Eye (tissue), 1 donor: ENCODE data around the gene FOXD4L6.
"Not testable (repeated sequence)": the region's sequence is repeated elsewhere in the genome, so short reads cannot be mapped to it uniquely, and the experiment has no call there.

Experiments
- DNase-seq: peaks from one replicate; pipeline ENCODE4 v3.0.0-alpha.2; 2015

FOXD4L6 gene

DNA sequence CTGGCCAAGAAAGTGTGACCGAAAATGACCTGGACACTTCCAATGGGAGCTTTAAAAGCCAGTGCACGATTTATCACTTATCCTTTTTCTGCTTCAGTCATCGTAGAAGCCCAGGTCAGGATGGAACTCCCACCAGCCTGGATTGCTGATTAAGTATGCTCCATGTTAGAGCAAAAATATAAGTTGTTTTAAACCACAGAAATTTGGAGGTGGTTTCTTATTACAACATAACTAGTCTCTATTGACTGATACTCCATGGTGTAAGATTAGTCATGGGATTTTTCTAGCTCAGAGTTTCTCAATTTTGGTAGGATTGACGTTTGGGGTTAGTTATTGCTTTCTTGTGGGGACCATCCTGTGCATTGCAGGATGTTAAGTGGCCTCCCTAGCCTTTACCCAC lies 29.7 kb downstream of the FOXD4L6 start:
- not testable (repeated sequence) for DNase-seq

DNA sequence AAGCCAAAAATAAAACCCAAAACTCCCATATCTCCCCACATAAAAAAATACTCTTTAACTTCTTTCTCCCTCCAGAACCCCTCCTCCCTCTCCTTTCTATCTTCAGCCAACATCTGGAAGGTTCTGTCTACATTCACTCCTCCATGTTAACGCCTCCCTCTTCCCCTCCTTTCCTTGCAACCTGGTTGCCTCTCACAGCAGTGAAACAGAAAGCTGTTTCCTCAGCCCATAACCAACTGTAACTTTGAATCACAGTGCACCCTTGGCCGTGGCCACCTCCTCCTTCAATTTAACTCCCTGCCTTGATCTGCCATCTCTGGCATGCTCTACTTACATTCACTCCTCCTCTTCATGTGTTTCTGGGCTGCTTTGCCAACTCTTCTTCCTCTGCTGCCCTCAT lies 33.4 kb downstream of the FOXD4L6 start:
- DNase-seq = not testable (repeated sequence)

DNA sequence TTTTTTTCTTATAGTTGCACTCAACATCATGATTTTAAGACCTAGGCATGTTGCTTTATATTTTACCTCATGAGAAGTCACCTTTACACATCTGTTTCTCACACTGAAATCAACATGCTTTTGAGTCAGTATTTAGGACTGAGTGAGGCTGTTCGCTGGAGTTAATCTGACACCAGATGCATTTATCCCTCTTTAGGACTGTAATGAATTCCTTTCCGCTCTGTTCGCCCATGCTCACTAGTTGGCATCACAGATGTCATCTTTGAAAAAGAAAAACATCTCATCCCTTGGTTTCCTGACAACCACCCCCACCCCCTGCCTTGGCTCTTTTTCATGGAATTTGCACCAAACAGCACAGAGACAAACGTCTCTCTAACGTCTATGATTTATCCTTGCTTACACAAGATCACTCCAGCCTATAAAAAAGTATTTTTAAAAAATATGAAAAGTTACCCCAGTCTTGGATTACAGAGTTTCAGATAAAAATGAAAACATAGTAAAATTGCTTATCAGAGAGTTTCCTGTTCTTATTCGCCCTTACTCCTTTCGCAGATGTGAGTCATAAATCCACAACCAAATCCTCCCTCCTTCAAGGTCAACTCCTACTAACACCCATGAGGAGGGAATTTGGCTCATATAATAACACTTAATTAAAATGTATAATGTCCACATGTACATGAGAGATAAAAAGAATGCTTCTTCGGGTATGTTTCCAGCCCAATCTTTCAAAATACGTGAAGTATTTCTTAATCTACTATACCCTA lies 34.3 kb downstream of the FOXD4L6 start:
- DNase-seq = peak; percentile 35

- not testable (repeated sequence) for DNase-seq
Observed at GRCh38 chr9:41090922-41091321, 37.6 kb downstream of the FOXD4L6 start.

DNA sequence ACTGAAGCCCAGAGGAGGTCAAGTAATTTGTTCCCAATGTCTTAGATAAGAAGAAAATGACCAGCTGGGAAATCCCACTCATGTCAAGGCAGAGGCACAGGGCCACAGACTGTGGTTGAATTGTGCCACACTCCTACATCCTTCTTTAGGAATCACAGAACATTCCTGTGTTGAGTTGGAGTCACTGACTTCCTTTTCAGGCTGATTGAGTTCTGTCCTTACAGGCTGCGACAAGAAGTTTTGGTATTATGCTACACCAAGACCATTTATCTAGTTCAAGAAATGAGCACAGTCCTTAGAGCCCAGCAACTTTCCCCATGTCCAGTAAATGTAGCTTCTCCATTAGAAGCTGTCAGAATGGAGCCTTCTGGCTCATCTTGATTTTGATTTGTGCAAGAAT lies 38.1 kb downstream of the FOXD4L6 start:
- DNase-seq = not testable (repeated sequence)

DNA sequence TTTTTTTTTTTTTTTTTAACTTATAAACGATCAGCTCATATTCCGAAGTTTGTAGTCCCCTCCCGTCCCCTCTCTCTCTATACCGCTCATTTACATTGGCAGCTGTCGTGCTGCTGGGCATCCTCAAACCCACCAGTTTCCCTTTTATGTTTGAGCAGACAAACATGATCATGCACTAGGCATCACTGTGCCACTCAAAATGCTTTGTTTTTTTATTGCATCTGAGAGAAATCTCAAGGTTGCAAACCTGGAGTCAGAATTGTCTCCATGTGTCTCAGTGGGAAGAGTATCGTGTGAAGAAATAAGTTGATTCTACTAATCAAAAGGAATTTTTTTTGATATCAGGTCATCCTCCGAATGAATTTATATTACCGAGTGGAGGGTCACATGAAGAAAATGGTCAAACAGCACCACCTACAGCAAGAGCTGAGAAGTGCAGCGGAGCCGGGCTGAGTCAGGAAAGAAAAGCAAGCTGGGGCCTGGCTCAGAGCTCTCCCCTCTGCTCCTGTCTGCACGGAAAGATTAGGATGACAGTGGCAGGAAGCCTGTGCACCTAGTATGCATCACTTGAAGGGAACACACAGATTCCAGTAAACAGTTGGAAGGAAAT lies 39.9 kb downstream of the FOXD4L6 start:
- not testable (repeated sequence) for DNase-seq

DNA sequence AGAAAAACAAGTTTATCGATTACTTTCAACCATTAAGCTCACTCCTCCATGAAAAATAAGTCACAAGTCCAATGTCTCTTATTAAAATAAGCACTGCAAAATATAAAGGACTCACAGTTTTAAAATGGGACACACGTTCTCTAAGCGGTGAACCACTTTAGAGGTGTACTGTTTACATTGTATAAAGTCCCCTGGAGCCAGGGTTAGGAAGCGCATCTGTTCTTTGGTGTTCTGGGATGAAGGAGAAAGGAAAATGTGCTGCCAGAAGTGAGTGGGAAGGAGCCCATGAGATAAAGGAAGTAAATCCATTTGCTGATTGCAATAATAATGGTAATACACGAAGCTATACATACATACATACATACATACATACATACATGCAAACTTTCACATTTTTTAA lies 40.6 kb downstream of the FOXD4L6 start:
- DNase-seq = not testable (repeated sequence)

- not testable (repeated sequence) for DNase-seq
Observed at GRCh38 chr9:41087157-41087780, 41.2 kb downstream of the FOXD4L6 start.

DNA sequence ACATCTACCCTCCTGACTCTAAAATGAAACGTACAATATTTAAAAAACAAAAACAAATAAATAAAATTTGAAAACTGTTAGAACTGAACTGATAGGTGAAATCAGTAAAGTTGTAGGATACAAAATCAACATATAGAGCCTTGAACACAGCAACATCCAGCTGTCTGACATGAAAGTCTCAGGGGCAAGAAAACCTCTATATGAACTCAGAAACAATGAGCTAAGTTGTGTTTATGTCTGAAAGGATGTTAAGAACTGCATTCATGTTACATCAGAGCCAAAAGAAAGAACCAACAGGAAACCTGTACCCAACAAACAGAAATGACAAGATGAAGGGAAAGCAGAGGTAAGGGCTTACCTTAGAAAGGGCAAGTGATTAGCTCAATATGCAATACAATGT lies 41.8 kb downstream of the FOXD4L6 start:
- not testable (repeated sequence) for DNase-seq

GRCh38 chr9:41086215-41086614 lies 42.3 kb downstream of the FOXD4L6 start:
- DNase-seq = not testable (repeated sequence)

DNA sequence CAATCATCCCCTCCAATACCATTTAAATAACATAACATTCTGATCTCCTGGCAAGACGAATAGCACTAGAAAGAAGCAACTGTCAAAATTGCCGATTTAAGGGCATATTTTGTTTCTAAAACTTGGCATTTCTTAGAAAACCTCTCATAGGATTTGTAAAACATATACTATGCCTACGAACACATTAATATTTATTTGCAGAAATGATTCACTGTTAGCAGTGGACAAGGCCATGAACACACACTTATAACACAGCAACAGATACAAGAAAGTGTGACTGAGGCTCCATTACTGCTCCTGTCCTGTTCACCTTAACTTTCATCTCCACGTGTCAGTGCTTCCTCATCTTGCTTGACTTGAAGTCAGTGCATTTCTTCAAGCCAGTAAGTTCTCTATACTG lies 46.1 kb downstream of the FOXD4L6 start:
- not testable (repeated sequence) for DNase-seq

GRCh38 chr9:41079464-41079863 lies 49.0 kb downstream of the FOXD4L6 start:
- DNase-seq = not testable (repeated sequence)

DNA sequence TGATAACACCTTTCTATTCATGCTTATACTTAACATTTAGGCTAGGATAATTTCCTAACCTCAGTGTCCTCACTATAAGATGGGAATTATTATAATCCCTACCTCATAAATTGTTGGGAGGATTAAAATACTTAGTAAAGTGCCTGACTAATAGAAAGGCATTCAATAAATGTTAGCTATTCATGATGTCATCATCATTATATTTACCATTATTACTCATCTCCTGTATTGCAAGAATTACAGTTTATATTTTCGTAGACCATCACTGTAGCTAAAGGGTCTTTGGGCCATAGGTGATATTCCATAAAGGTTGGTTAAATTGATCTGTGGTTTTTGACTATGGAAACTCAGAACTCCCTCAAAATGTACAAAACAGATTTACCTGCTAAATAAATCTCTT lies 50.9 kb downstream of the FOXD4L6 start:
- not testable (repeated sequence) for DNase-seq
